Mesangial cell (primary cell): ENCODE measurements around the gene NEU2. TPM values are rescaled to one million over a fixed set of nuclear protein-coding genes. Genes with fewer than 3 reads are reported as not detected.

Experiments
- total RNA-seq: library from RNA; depleted of rRNA; stranded (reverse); fragments of >200 nt; gene quantifications from 2 replicates; pipeline ENCODE4 v1.2.3, GENCODE V29; 2015

Gene NEU2
- not detected in 2 replicates for total RNA-seq

GRCh38 chr2:233032551-233033320, at the start of gene NEU2:
TSS of gene NEU2 (plus strand) at chr2:233032672. CDS start at chr2:233032672, 0 bp downstream.

GRCh38 chr2:233013027-233013461, 19.4 kb upstream of the NEU2 start, which contains the start of gene NGEF:
TSS of gene NGEF (minus strand) at chr2:233013256. CDS start at chr2:232974890, 38,366 bp downstream.

GRCh38 chr2:233059797-233060500, 27.5 kb downstream of the NEU2 start, which contains the start of gene INPP5D:
TSS of gene INPP5D (plus strand) at chr2:233060342. CDS start at chr2:233060479, 137 bp downstream.

Other genes starting within 250 kb of the NEU2 start
- gene SNORC, start 162.4 kb upstream of the NEU2 start, total RNA-seq: 1.5 TPM in 1 of 2 replicates, not detected in the other
- 0.98 and 1.5 TPM in 2 replicates for gene NGEF, start 19.4 kb upstream of the NEU2 start, total RNA-seq
- 0.16 and 2.7 TPM in 2 replicates for gene INPP5D, start 27.7 kb downstream of the NEU2 start, total RNA-seq
- 16.4 and 27.9 TPM in 2 replicates for gene ATG16L1, start 219.0 kb downstream of the NEU2 start, total RNA-seq